Measurements from ENCODE around the gene RAB20. TPM values are rescaled to one million over a fixed set of nuclear protein-coding genes. Genes with fewer than 3 reads are reported as not detected.

RAB20 gene
- total and polyA plus RNA-seq, 2 of the 8 experiments (the other 6 are each of a cell fraction or from before 2014, with no cell fraction given) = 14.8 to 27.9 TPM

GRCh38 chr13:110485604-110486003 is 75.9 kb downstream of the RAB20 start:
- H2AK5ac ChIP-seq (ENCODE audit: low read depth, low read length) = peak overlapping the region; percentile 96; the same call in 1 of the 2 replicates
- H3K23ac ChIP-seq (ENCODE audit: insufficient read length) = no peak overlapping the region
- no peaks in the 10 kb centered on the region for H3K27me3 ChIP-seq (replicated peaks in 1 of 4; ENCODE audit: control insufficient read depth in 3 of 4, extremely low read depth in 1 of 4, insufficient read depth in 3 of 4, low read length in 3 of 4)
- FAIRE-seq (peak; percentile 19), DNase-seq (ENCODE audit: low read depth in 1 of 2, low spot score in 2 of 2) (peak; percentile 77 to 92)
- H4K20me1 ChIP-seq (replicated peaks in 1 of 2; ENCODE audit: control insufficient read depth in 1 of 2, insufficient read depth in 2 of 2, low read length in 2 of 2) = no peaks in the 10 kb centered on the region
- H3K4me1 ChIP-seq (replicated peaks in 1 of 4; ENCODE audit: control insufficient read depth in 3 of 4, insufficient read depth in 4 of 4, low read length in 3 of 4) = peaks cover 13 to 29% (median 22%) of the 10 kb centered on the region in 4 experiments
- H3K18ac ChIP-seq (ENCODE audit: extremely low read depth, low read length) = peak overlapping the region; percentile 91
- peak overlapping the region; percentile 99 for H2BK20ac ChIP-seq (ENCODE audit: low read length)
- 32% methylated on average over 9 of the region's 9 CpGs; no CpG with 5 or more reads in 1 of the 2 experiments for WGBS, 2 experiments (ENCODE audit: extremely low coverage in 1 of 2, insufficient coverage in 1 of 2, insufficient read length in 1 of 2, insufficient replicate concordance in 2 of 2, low coverage in 1 of 2, low lambda C conversion rate in 2 of 2, missing lambda C conversion rate in 1 of 2)
- H3K23me2 ChIP-seq (ENCODE audit: low read depth, low read length) = no peaks in the 10 kb centered on the region
- H3K9ac ChIP-seq (replicated peaks in 1 of 4; ENCODE audit: extremely low read depth in 1 of 4, low read depth in 3 of 4, low read length in 3 of 4) = peak overlapping the region in 1 of 4 experiments; percentile 14; a peak in 2 of 7 replicates
- H4K91ac ChIP-seq (replicated peaks; ENCODE audit: insufficient read length, low read length) = peak overlapping the region; percentile 93
- H3K27ac ChIP-seq (ENCODE audit: low read depth, low read length) = peak overlapping the region; percentile 71; the same call in 1 of the 2 replicates
- H2BK120ac ChIP-seq (replicated peaks; ENCODE audit: low read depth, low read length) = peak overlapping the region; percentile 39
- H3K14ac ChIP-seq (ENCODE audit: insufficient read length) = no peak overlapping the region
- H2BK5ac ChIP-seq (ENCODE audit: low read depth, low read length) = peak overlapping the region; percentile 97
- no peaks in the 10 kb centered on the region; the same call in 1 of the 2 replicates for H3K79me1 ChIP-seq (ENCODE audit: low read depth, low read length)
- ChIA-PET POLR2A (ENCODE audit: partially characterized antibody) (interaction anchor here (0.8 to 1.9 kb wide), 7 partner anchors 10 to 265 kb away, joined by 3 to 9 read pairs (median 3); partner anchors contain the start of gene NAXD), CTCF (ENCODE audit: partially characterized antibody) (interaction anchor here (1.0 to 2.0 kb wide), 5 partner anchors 9 to 108 kb away, joined by 3 to 9 read pairs (median 4); no protein-coding TSS in a partner anchor)
- H2AFZ ChIP-seq (ENCODE audit: low read length) = no peak overlapping the region
- no peak overlapping the region; a peak in 1 of 8 replicates for H3K4me3 ChIP-seq (ENCODE audit: extremely low read depth in 1 of 4, insufficient read depth in 2 of 4, low read depth in 3 of 4, low read length in 4 of 4)
- peak overlapping the region; percentile 25 to 32 for H3K4me2 ChIP-seq (ENCODE audit: insufficient read depth in 1 of 2, low read depth in 2 of 2, low read length in 2 of 2)
- peak overlapping the region; percentile 43 for H3K56ac ChIP-seq (replicated peaks; ENCODE audit: insufficient read length, low read depth, low read length)
- no peaks in the 10 kb centered on the region for H3K79me2 ChIP-seq (ENCODE audit: control insufficient read depth in 1 of 2, insufficient read depth in 2 of 2, low read length in 2 of 2)
- peak overlapping the region; percentile 73 for H4K5ac ChIP-seq (ENCODE audit: insufficient read length, low read depth, low read length)
- H4K8ac ChIP-seq (ENCODE audit: extremely low read depth, insufficient read depth, low read length) = peak overlapping the region; percentile 87; the same call in 1 of the 2 replicates
- H3K36me3 ChIP-seq (ENCODE audit: control insufficient read depth in 2 of 4, insufficient read depth in 4 of 4, low read length in 3 of 4) = peaks cover 0 to 27% (median 5%) of the 10 kb centered on the region in 4 experiments; a peak in 3 of 8 replicates
- H3K9me3 ChIP-seq (ENCODE audit: insufficient read depth in 2 of 2, low read depth in 1 of 2, low read length in 1 of 2) = no peaks in the 10 kb centered on the region
- H2BK15ac ChIP-seq (ENCODE audit: low read length) = no peak overlapping the region
- peak overlapping the region; percentile 89 for H2BK12ac ChIP-seq (ENCODE audit: low read depth, low read length)
- H3K4ac ChIP-seq (replicated peaks; ENCODE audit: insufficient read length, low read depth, low read length) = peak overlapping the region; percentile 99
- TF ChIP-seq BACH1 (IDR thresholded peaks at IDR 0.05; ENCODE audit: low read length) (no peak), SP1 (IDR thresholded peaks at IDR 0.05; ENCODE audit: low read depth, low read length) (peak; percentile 76), CTBP2 (IDR thresholded peaks at IDR 0.05; ENCODE audit: borderline replicate concordance, insufficient read depth, insufficient read length, low read length) (peak; percentile 94), KDM1A (IDR thresholded peaks at IDR 0.05; ENCODE audit: borderline replicate concordance, low read length) (peak; percentile 9; the same call in 1 of the 2 replicates), SIX5 (IDR thresholded peaks at IDR 0.05; ENCODE audit: low read depth, low read length) (no peak), CEBPB (IDR thresholded peaks at IDR 0.05; ENCODE audit: low read depth, low read length) (no peak), CBX5 (IDR thresholded peaks at IDR 0.05; ENCODE audit: low read depth, low read length) (no peak), SRF (IDR thresholded peaks at IDR 0.05; ENCODE audit: low read depth, low read length) (no peak), GABPA (IDR thresholded peaks at IDR 0.05; ENCODE audit: borderline replicate concordance, insufficient read depth, low read length) (no peak), PHF8 (conservative IDR thresholded peaks at IDR 0.05; ENCODE audit: low read depth, low read length) (no peak), ZNF274 (IDR thresholded peaks at IDR 0.05; ENCODE audit: borderline replicate concordance, extremely low read depth, low read length) (no peak), SP4 (IDR thresholded peaks at IDR 0.05; ENCODE audit: low read length) (no peak), TAF7 (optimal IDR thresholded peaks at IDR 0.05; ENCODE audit: borderline replicate concordance, low read depth, low read length) (no peak)
